GM08714 (cell line): Measurements from ENCODE around the gene PURA.

Source experiments
- H3K4me3 ChIP-seq: fragments of 200-500 bp; sonication (Bioruptor generic); 2 replicates; pipeline ENCODE4 v1.5.1; 2014; ENCODE audit warnings: mild to moderate bottlenecking, low read length, inconsistent platforms
- ZNF274 ChIP-seq: IDR thresholded peaks from 2 replicates; pipeline ENCODE4 v1.6.1; 2012; ENCODE audit warnings: mild to moderate bottlenecking, low read depth, low read length

Gene PURA

GRCh38 chr5:140106101-140106500 lies 7.8 kb upstream of the PURA start:
- TF ChIP-seq ZNF274, result no peak
- no peak overlapping the region for H3K4me3 ChIP-seq

GRCh38 chr5:140106805-140107311 lies 7.1 kb upstream of the PURA start:
- peak overlapping the region; percentile 76; the same call in 1 of the 2 replicates for H3K4me3 ChIP-seq
- no peak for TF ChIP-seq ZNF274

- TF ChIP-seq ZNF274, result no peak
- H3K4me3 ChIP-seq, result peak overlapping the region; percentile 76; the same call in 1 of the 2 replicates
These were observed 6.4 kb upstream of the PURA start for GRCh38 chr5:140107312-140108092.

- H3K4me3 ChIP-seq, result peak overlapping the region; percentile 76
These were observed 5.6 kb upstream of the PURA start for GRCh38 chr5:140108093-140109017.

DNA sequence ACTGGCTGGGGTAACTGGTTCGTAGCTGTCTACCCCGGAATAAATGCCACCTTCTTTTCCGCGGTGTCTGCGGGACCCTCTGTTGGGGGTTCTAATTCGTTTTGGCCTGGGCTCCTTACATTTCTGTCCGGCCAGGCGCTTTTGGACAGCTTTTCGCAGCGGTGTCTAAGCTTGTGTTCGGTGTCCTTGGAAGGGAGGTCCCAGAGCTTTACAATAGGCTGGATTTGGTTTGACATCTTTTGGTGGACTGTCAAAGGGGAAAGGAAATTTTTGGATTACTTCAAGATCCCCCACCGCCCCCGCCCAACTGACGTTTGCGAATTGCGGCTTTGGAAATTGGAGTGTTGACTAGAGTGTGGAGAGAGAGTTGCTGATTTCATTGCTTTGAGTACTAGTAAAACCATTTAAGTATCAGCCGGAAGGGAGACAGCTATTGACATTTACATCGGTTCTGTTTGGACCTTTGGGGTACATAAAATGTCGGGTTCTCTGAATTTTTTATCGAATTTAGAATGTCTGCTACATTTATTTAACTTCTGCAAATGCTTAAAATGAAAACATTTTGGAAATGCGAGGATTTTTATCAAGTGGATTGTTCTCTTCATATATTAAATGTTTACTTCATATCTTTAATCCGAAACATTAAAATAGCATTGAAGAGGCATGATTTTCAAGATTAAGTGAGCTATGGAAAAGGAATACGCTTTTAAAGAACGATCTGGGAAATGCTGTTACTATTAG lies 4.7 kb upstream of the PURA start:
- TF ChIP-seq ZNF274, result no peak
- peak overlapping the region; percentile 76 for H3K4me3 ChIP-seq

More at GRCh38 chr5:140108093-140109017, 5.6 kb upstream of the PURA start:
- no peak for TF ChIP-seq ZNF274

GRCh38 chr5:140109759-140110645 lies 3.9 kb upstream of the PURA start:
- peak overlapping the region; percentile 76; the same call in 1 of the 2 replicates for H3K4me3 ChIP-seq

DNA sequence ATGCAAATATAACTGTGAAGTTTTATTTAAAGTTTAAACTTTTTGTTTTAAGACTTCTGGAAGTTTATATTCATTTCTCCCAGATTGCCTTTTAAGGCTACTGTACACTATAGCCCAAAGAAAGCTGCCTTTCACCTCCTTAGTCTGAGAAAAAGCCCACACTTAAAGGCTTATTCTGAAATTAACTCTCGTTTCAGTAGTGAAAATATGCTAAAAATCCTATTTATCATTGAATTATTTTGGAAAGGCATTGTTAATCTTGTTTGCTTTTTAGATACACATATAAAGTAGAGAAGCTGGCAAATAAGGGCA lies 3.3 kb upstream of the PURA start:
- no peak overlapping the region for H3K4me3 ChIP-seq
- no peak for TF ChIP-seq ZNF274

More at GRCh38 chr5:140109759-140110645, 3.9 kb upstream of the PURA start:
- no peak for TF ChIP-seq ZNF274

GRCh38 chr5:140111011-140111858 lies 2.7 kb upstream of the PURA start:
- TF ChIP-seq ZNF274, result no peak
- no peak overlapping the region for H3K4me3 ChIP-seq

DNA sequence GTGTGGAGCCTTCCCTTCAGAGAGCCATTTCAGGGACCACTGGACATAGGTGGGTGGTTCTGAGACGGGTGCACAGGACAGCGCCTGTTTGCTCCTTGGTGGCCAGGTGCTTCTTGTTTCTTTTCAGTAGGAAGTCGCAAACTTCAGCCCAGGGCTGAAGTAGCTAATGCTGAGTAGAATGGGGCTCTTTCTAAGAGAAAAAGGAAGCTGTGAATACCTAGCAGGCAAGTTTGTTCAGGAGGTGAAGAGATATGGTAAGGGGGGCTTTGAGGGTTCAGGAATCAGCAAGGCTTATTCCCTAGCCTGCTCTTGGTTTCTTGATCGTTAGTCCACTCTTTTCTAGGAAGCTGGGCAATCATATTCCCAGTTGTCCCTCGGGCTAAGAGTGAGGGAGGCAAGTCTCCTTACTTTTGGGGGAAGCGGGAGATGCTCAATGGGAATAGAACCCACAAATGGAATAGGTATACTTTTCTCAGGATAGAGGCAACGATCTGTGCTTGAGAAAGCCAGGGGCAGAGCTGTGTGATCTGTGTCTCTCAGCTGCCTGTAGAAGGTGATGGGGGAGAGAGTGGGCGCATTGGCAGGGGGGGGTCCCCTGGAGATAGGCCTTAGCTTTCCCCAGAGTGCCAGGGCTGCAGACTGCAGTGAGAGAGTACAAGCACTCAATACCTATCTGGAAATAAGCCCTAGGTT lies 1.9 kb upstream of the PURA start:
- no peak overlapping the region for H3K4me3 ChIP-seq
- no peak for TF ChIP-seq ZNF274

DNA sequence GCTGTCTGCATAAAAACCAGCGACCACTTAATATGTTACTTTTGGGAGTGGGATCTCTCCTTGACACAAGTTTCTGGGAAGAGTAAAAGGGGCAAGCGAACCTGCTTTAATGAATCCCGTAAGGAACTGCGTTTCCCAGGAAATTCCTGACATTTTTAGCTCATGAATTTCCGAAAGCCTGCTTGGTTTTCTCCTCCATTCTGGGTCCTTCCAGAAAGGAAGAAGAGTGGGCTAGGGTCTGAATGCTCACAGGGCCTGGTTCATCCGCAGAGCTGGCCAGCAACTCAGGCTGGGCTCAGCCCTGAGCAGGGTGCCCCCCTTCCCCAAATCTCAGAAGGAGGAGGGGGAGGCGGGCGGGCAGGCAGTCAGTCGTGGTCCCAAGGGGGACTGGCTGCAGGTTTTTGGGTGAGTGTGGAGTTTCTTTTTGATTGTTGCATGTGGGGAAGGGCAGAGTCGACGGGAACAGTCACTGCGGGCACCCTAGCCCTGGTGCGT lies 1.2 kb upstream of the PURA start:
- peak overlapping the region; percentile 66; the same call in 1 of the 2 replicates for H3K4me3 ChIP-seq
- TF ChIP-seq ZNF274, result no peak

- TF ChIP-seq ZNF274, result no peak
- peak overlapping the region; percentile 66 for H3K4me3 ChIP-seq
These were observed 670 bp upstream of the PURA start for GRCh38 chr5:140113180-140113698.
